ENCODE data around the gene SMPD4. TPM values are rescaled to one million over a fixed set of nuclear protein-coding genes. Genes with fewer than 3 reads are reported as not detected.
"Not testable (repeated sequence)": the region's sequence is repeated elsewhere in the genome, so short reads cannot be mapped to it uniquely, and the experiment has no call there.

The SMPD4 gene
- total RNA-seq, 1 donor from 2014 or later: 31.6 TPM

DNA sequence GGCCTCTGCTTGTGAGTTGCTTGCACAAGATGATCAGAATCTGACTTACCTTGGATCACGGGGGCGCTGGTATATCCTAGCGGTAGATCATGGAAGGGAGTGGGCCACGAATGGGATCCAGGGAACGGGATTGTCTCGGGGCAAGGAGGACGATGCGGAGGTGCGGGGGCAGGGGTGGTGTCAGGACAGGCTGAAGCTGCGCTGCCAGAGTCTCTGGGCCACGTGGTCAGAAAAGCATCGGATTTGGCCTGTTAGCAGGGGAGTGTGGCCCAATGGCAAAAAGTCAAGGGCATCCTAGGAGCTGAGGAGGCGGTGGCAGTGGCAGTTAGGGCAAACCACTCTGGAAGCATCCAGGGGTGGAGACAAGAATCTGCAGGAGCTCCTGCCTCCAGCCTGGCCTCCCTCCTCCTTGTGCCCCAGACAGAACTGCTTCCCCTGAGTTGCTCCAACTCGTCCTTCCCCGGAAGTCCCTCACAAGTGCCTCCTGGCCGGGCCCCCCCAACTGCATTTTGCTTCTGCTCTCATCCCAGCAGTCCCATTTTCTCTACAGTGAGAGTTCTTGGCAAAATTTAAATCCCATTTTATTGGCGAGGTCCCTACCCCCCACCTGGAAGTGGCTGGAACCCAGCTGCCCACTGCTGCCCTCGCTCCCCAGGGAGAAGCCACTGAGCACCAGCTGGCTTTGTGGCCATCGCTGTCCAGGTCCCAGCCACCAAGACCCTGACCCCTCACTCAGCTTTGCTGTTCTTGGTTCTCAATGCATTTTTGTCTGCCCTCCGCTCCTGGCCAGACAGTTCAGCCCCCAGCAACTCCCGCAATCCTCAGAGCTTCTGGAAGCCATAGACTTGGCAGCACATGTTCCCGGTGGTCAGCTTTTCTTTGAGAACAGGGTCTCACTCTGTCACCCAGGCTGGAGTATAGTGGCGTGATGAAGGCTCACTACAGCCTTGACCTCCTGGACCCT lies 30.9 kb downstream of the SMPD4 start:
- DNase-seq (no peak), ATAC-seq (no peak)
- intact Hi-C loops (cut with micrococcal nuclease): no loop called here

DNA sequence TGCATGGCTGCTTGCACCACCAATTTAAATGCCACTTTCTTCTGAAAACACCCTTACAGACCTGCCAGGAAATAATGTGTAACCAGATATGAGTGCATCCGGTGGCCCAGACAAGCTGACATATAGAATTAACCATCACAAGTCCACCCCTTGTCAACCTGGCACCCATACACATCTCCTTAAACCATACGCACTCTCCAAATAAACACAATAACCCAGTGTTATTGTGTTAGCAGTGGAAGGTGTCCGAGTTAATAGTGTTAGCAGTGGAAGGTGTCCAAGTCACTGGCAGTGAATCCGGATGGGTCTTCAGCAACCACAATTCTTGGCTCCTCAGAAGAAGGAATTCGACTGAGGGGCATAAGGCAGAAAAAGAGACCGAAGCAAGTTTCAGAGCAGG lies 32.9 kb downstream of the SMPD4 start:
- intact Hi-C loops (cut with micrococcal nuclease); ATAC-seq; DNase-seq: not testable (repeated sequence)

DNA sequence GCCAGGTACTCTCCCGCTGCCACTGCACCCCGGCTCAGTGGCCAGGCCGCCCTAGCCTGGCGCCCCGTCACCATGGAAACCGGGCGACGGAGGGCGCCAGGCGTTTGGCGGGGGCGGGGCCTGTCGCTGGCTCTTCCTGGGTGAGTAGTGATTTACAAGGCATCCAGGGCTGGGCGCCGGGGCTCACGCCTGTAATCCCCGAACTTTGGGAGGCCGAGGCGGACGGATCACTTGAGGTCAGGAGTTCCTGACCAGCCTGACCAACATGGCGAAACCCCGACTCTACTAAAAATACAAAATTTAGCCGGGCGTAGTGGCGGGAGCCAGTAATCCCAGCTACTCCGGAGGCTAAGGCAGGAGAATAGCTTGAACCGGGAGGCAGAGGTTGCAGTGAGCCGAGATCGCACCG lies 36.4 kb downstream of the SMPD4 start, which contains the start of gene CCDC74B:
CCDC74B (minus strand) TSS at position 107 of the 409 bp plus-strand sequence. CDS start 116 bp downstream, outside the sequence.
- ATAC-seq (peak; percentile 89), DNase-seq (peak; percentile 73)
- intact Hi-C loops (cut with micrococcal nuclease): not testable (repeated sequence)

DNA sequence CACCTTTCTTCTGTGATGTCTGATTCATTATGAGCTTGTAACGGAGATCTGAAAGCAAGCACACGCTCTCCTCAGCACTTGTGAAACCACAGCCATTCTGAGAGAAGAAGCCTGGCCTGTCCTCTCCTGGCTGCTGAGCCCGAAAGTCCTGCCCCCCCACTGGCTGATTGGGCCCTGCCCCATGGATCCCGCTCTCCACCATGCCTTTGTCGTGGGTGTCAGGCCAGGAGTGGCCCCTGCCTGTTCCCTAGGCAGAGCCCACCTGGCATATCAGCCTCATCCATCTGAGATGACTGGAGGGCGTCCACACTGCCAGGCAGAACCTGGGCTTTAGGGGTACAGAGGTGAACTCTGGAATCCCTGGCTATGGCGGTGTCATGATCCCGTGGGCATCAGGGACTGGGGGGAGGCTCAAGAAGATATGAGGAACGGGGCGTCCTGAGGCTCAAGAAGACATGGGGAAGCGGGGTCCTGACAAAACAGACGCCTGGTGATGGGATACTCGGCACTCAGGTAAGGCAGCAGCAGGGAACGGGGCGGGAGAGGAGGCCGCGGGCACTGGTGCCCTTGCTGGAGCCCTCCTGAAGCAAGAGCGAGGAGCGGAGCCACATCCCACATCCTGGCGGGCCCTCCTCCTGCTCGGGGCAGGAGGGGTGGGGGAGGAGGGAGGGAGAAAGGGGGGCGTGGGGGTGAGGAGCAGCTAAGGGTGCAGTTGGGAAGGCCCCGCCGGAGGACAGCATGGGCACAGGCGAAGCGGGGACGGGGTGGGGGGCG lies 37.9 kb downstream of the SMPD4 start:
- DNase-seq; ATAC-seq; intact Hi-C loops (cut with micrococcal nuclease): not testable (repeated sequence)

DNA sequence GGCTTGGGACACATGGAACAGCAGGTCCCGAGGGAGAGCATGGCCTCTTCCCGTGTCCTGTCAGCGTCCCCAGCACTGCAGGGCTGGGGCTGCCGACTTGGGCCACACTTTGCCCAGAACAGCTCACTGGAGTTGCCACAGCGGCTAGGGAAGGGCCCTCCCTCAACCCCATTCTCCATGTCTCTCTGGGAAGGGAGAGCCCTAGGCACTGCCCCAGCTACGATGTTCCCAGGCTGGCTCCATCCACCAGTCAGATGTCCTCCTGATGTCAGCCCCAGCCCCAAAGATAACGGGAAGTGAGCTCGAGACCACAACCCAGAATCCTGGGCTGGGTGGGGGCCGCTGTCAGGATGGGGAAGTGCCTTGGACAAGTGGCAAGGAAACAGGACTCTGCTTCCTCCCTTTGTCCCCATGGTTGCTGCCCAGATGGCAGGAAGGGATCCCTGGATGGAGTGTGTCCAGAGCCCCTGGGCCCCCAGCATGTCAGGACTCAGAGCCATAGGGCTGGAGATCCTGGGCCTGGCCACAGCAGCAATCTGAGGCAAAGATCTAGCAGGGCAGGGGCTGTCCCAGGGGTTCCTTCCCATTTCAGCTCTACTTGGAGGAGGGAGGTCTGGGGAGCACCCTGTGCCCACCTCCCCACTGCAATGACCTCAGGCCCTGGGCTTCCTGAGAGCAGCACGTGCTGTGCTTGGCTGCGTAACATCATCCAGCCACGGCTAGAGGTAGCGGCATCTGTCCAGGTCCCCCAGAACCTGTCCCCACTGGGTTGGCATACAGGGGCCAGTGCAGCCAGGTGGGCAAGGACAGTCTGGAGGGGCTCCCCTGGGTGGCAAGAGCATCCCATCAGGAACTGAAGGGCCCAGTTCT lies 38.8 kb downstream of the SMPD4 start:
- intact Hi-C loops (cut with micrococcal nuclease); ATAC-seq; DNase-seq: not testable (repeated sequence)

DNA sequence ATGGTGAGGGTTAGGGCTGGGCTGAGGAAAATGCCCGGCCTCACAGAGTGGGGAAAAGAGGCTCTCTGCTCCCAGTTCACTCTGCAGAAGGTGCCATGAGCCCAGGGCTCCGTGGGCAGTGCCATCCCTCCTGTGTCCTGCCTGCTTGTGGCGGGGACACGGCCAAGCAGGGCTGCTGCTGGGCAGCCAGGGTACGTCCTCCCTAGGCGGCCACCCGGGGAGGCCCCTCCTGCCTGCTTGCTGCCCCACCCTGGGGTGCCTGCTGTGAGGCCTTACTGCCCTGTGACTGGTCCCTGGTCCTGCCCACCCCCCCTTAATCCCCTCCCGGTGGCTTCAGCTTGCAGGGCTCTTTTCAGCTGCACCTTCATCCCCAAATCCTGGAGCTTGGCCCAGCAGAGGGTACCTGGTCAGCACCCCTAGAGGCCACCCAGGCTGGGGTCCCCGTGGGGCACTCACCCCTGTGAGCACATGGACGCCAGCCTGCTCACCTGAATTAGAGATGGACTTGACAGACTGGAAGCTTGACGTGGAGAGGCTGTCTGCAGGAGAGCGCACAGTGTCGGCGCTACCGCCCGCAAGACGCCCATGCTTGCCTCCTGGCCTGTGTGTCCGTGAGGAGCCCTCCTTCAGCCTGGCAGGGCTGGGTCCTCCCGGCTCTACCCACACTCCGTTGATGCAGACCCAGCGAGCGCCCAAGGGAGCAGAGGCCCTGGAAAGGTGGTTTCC lies 39.6 kb downstream of the SMPD4 start:
- not testable (repeated sequence) for DNase-seq, ATAC-seq

DNA sequence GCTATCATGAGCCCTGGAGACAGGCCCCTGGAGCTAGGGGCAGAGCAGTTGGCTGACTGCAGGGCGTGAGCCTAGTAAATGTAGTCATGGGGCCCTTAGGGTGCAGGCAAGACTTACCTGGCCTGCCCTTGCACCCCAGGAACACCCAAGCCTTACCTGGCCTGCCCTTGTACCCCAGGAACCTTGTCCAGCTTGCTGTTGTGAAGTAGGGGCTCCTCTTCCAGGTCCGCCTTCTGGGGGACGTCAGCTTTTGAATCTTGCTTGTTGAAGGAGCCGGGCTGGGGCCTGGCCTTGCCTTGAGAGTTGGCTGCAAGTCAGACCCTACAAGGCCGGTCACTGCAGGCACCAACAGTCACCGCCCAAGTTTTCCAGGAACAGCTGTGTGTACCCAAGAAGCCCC lies 40.4 kb downstream of the SMPD4 start:
- ATAC-seq; intact Hi-C loops (cut with micrococcal nuclease); DNase-seq: not testable (repeated sequence)

More for the DNA sequence above, 39.6 kb downstream of the SMPD4 start:
- intact Hi-C loops (cut with micrococcal nuclease): not testable (repeated sequence)

DNA sequence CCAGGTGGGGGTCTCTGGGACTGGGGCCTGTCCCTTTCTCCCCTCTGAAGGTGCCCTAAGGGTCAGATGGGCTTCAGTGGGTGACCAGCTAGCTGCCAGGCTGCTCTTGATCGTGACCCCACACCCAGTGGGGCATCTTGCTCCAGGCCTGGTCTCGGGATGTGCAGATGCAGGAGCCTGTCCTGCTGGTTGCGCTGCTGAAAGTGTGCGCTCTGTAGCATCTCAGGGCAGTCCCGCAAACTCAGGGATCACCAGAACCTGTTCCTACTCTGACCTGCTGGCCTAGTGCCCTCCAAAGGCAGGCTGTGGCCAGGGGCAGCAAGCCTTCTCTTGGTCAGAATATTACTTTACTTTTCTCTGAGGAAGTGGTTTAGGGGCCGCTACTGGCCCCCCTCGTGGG lies 40.9 kb downstream of the SMPD4 start:
- ATAC-seq; intact Hi-C loops (cut with micrococcal nuclease); DNase-seq: not testable (repeated sequence)

DNA sequence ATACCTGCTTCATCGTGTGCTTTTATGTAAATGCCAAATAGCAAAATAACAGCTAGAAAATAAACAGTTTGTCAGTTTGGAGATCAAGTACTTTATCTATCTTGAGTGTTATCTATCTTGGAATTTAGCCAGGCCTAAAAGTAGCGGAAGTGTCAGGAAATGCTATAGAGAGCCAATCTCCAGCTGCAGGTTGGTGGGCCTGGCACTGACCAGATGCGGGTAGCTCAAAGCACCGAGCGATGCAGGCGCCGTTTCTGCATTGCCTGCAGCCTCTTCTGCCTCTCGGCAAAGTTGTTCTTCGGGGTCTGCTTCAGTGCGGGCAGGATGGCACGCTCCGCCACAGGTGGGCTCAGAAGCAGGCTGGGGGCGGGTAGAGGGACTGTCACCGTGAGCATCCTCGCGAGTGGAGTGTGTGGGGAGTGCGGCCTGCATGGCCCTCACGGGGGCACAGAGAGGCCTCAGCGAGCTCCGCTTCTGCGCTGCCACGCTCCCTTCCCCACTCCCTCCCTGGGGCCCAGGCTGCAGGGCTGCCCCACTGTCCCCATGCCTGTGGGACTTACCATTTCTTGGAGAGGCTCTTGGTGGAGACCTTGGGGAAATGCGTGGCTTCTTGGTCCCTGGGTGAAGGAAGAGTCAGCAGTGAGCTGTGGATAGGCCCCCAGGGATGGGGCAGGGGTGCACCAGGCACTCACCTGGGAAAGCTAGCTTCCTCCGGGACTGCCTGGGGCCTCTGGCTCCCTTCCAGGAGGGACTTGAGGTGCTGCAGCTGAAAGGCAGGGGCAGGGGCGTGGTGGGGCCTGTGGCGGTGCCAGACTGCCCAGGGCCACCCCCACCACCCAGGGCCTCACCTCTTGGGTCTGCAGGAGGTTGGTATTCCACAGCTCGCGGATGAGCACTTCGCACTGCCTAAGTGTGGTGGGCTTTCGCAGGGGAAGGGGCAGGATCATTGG lies 41.8 kb downstream of the SMPD4 start:
- DNase-seq; ATAC-seq; intact Hi-C loops (cut with micrococcal nuclease): not testable (repeated sequence)

DNA sequence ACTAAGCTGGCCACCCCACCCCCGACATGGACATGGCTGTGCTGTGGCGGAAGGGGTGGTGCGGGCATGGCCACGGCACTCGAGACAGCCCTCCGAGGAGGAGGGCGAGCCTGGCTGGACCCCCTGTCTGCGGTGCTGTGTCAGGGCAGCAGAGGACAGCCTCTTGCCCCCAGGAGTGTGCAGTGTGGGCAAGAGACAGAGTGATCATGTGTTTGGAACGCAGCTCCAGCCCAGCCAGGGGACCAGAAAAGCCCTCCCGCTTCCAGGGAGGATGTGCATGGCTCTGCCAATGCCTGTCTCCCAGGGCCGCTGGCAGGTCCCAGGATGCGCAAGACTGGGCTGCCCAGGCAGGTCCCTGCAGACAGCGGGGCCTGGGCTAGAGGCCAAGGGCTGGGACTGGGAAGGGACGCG lies 42.6 kb downstream of the SMPD4 start:
- intact Hi-C loops (cut with micrococcal nuclease); DNase-seq: not testable (repeated sequence)
- peak; percentile 48 for ATAC-seq

DNA sequence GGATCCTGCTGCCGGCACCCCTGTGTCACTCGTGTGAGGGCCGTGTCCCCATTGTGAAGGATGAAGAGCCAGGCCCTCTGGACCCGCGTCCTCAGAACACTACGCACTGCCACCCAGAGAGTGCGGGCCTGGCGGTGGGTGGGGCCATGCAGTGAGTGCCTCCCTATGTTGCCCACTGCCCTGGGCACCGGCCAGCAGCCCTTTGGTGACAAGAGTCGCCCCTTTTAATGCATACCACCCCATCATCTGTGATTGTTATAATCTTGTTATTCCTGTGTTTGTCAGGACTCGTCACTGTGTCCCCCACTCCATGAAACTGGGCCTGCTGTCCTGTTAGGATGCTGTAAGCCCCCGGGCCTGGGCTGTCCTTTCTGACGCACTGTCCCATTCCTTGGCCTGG lies 43.1 kb downstream of the SMPD4 start:
- DNase-seq; intact Hi-C loops (cut with micrococcal nuclease); ATAC-seq: not testable (repeated sequence)

DNA sequence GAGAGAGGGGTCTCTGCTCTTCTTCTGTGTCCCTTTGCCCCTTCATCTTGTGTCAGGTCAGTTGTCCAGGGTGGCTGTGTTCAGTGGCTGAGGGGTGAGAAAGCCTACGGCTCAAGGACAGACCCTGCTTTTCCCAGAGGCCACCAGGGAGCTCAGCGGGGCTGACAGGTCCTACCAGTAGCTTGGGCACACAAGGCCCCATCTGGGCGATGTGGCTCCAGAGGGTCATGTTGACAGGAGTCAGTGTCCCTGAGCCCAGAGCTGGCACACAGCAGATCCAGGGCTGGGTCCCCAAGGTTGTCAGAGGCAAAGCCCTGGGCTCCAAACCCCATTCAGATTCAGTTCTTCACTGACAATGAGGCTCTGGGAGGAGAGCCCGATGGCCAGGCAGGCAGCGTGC lies 44.3 kb downstream of the SMPD4 start:
- ATAC-seq; DNase-seq; intact Hi-C loops (cut with micrococcal nuclease): not testable (repeated sequence)

DNA sequence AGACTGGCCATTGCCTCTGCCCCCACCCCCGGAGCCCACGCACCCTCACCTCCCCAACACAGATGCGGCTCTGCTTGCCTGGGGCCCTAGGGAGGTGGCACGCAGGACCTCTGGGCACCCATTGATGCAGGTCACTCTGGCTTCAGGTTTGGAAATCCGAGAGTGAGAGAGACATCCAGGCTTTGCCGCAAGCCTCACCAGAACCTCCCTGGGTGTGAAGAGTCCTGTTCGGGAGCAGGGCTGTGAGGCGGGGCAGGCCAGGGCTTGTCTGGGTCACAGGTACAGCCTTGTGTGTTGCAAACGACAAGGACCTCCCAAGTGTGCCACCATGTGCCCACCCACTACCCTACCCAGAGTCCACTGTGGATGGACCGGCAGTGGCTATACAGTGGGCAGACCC lies 44.9 kb downstream of the SMPD4 start:
- not testable (repeated sequence) for ATAC-seq

DNA sequence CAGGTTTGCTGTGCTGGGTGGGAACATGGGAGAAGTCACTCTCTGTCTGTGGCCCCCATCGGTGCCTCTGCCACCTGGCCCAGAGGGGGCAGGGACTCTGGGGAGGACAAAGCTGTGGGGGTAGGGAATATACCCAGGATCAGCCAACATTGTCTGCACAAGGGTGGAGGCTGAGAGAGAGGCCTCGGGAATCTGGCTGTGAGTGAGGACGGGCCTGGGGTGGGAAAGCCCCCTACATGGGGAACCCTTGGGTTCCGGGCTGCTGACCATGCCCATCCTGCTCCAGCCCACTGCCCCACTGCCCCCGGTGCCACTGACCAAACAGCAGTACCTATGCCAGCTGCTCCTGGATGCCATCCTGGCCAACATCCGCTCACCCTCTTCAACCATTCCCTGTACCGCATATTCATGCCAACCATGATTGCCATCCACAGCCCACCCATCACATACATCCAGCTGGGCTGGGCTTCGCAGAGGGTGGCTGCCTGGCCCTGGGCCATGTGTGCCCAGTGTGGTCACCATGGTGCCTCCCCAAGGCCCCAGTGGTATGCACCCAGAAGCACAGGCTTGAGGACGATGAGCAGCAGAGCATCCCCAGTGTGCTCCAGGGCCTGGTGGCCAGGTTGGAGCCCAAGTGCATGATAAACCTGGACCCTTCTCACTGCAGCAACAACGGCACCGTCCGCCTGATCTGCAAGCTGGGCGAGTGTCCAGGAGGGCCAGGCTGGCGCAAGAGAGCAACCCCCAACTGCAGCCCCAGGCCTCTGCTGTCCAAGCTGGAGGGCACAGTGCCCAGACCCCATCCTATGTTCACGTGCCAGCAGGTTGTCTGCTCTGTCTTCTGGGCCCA lies 45.5 kb downstream of the SMPD4 start:
- ATAC-seq: no peak

More for the DNA sequence above, 44.9 kb downstream of the SMPD4 start:
- DNase-seq; intact Hi-C loops (cut with micrococcal nuclease): not testable (repeated sequence)

DNA sequence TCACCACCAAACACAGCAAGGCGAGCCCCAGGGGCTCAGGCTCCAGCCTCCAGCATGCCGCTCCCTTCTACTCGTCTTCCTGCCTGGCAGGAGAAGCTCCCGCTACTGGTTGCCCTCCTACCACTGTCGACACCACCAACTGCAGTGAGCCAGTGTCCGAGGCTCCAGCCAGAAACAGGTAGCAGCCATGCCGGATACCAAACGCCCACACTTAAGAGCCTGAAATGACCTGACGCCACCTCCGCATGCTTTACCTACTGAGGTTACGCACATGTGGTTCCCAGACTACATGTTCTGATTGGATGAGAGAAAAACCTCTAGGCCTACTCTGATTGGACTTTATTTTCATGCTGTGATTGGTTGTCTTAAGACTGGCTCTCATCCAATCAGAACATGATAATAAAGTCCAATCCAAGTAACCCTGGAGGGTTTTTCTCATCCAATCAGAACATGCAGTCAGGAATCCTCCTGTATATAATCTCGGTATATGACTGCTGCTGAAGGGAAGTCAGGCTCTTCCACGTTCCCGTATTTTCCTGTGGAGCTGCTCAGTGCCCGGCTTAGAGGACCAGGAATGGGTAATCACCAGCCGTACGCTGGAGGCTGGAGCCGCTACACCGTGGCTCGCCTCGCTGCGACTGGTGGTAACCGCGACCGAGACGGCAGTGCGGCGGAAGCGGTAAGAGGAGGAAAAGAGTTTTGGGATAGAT lies 52.1 kb downstream of the SMPD4 start, which contains the start of gene POTEF:
POTEF (minus strand) TSS at position 103 of the 710 bp plus-strand sequence. CDS start 8,707 bp downstream, outside the sequence.
- intact Hi-C loops (cut with micrococcal nuclease); DNase-seq; ATAC-seq: not testable (repeated sequence)

More for the DNA sequence above, 45.5 kb downstream of the SMPD4 start:
- intact Hi-C loops (cut with micrococcal nuclease): no loop called here
- DNase-seq: no peak

Measured in left ventricle myocardium superior (tissue), 1 donor.